Activated CD8-positive, alpha-beta memory T cell treated with anti-CD3 and anti-CD28 coated beads, Interleukin-2, amount 10 ng/mL, durations not matched to agents 7 days and 5 days (primary cell): ENCODE data around the gene TRIM46. TPM values are rescaled to one million over a fixed set of nuclear protein-coding genes. Genes with fewer than 3 reads are reported as not detected.
A peak's percentile ranks its signal among the peaks of the same experiment; 100 is the strongest.

ENCODE experiments used
- ATAC-seq: fragments of 150-1000 bp; cut with Tn5 transposase; one replicate; pipeline ENCODE4 v1.10.0; 2021; ENCODE audit warnings: moderate library complexity
- CTCF ChIA-PET: fragments of 350-600 bp; sonication (Branson Sonifier 250); formaldehyde crosslinking; loops from one replicate; lab custom pipeline; 2021; ENCODE audit warnings: antibody characterized with exemption; lab: Charles Lee
- DNase-seq: peaks from one replicate; pipeline ENCODE4 v3.0.0-alpha.2; 2020
- H3K27ac Mint-ChIP-seq: one replicate; pipeline ENCODE4 v1.8.0; 2021; ENCODE audit warnings: mild to moderate bottlenecking, mixed read lengths
- H3K27me3 Mint-ChIP-seq: one replicate; pipeline ENCODE4 v1.8.0; 2021; ENCODE audit warnings: mixed read lengths
- H3K36me3 Mint-ChIP-seq: one replicate; pipeline ENCODE4 v1.8.0; 2021; ENCODE audit warnings: mild to moderate bottlenecking, mixed read lengths
- H3K4me1 Mint-ChIP-seq: one replicate; pipeline ENCODE4 v1.8.0; 2021; ENCODE audit warnings: mixed read lengths
- H3K4me3 Mint-ChIP-seq: one replicate; pipeline ENCODE4 v1.8.0; 2021; ENCODE audit warnings: mild to moderate bottlenecking, moderate library complexity, mixed read lengths
- H3K9me3 Mint-ChIP-seq: one replicate; pipeline ENCODE4 v1.8.0; 2022; ENCODE audit warnings: low read depth, mixed read lengths
- total RNA-seq, 2 experiments: library from RNA; stranded (reverse); gene quantifications; one replicate each; pipeline ENCODE4 v1.2.3, GENCODE V29; 2021

Gene TRIM46
- total RNA-seq, 2 experiments from 2014 or later, result 11.2 to 16.1 TPM

DNA sequence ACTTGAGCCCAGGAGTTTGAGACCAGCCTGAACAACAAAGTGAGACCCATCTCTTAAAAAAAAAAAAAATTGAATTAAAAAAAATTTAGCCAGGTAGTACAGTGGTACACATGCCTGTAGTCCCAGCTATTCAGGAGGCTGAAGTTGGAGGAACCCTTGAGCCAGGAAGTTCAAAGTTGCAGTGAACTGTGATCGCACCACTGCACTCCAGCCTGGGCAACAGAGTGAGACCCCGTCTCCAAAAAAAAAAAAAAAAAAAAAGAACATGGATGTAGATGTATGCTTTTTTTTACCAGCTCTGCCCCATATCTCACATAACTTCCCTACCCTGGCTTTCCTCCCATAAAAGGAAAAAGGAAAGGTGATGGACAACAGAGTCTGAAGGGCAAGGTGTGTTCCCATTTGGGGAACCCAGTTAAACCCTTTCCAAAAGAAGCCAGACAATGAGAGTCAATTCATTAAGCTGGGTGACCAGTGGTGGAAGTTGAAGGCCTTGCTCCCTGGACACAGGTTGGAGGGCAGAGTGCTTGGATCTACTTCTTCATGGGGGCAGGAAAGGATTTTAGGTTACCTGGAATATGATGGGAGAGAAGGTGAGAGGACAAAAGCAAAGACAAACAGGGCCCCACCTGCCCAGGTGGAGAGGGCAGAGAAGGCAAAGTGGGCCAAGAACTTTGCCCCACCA, 3.4 kb upstream of the TRIM46 start:
- DNase-seq (peak; percentile 29), ATAC-seq (no peak)
- no peaks in the 10 kb centered on the region for H3K27me3 Mint-ChIP-seq
- peaks cover 8% of the 10 kb centered on the region for H3K36me3 Mint-ChIP-seq
- H3K9me3 Mint-ChIP-seq, result no peaks in the 10 kb centered on the region
- CTCF ChIA-PET, result interaction anchor here (1.2 to 13.0 kb wide), 6 partner anchors 23 to 106 kb away, joined by 3 to 295 read pairs (median 90); no protein-coding TSS in a partner anchor
- H3K4me3 Mint-ChIP-seq, result no peak overlapping the region
- H3K27ac Mint-ChIP-seq, result no peak overlapping the region
- peaks cover 41% of the 10 kb centered on the region for H3K4me1 Mint-ChIP-seq

DNA sequence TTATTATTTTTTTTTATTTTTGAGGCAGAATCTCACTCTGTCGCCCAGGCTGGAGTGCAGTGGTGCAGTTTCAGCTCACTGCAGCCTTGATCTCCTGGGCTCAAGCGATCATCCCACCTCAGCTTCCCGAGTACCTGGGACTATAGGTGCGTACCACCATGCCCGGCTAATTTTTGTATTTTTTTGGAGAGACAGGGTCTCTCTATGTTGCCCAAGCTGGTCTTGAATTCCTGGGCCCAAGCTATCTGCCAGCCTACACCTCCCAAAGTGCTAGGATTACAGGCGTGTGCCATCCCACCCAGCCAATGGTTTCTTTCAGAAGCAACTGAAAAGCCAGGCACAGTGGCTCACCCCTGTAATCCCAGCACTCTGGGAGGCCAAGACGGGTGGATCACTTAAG, 2.8 kb upstream of the TRIM46 start:
- ATAC-seq (no peak), DNase-seq (peak; percentile 38)
- CTCF ChIA-PET, result interaction anchor here (0.7 to 13.0 kb wide), 5 partner anchors 22 to 86 kb away, joined by 3 to 295 read pairs (median 117); no protein-coding TSS in a partner anchor
- H3K27me3 Mint-ChIP-seq, result no peaks in the 10 kb centered on the region
- peaks cover 8% of the 10 kb centered on the region for H3K36me3 Mint-ChIP-seq
- H3K27ac Mint-ChIP-seq, result no peak overlapping the region
- H3K4me1 Mint-ChIP-seq, result peaks cover 47% of the 10 kb centered on the region
- H3K4me3 Mint-ChIP-seq, result no peak overlapping the region
- no peaks in the 10 kb centered on the region for H3K9me3 Mint-ChIP-seq

DNA sequence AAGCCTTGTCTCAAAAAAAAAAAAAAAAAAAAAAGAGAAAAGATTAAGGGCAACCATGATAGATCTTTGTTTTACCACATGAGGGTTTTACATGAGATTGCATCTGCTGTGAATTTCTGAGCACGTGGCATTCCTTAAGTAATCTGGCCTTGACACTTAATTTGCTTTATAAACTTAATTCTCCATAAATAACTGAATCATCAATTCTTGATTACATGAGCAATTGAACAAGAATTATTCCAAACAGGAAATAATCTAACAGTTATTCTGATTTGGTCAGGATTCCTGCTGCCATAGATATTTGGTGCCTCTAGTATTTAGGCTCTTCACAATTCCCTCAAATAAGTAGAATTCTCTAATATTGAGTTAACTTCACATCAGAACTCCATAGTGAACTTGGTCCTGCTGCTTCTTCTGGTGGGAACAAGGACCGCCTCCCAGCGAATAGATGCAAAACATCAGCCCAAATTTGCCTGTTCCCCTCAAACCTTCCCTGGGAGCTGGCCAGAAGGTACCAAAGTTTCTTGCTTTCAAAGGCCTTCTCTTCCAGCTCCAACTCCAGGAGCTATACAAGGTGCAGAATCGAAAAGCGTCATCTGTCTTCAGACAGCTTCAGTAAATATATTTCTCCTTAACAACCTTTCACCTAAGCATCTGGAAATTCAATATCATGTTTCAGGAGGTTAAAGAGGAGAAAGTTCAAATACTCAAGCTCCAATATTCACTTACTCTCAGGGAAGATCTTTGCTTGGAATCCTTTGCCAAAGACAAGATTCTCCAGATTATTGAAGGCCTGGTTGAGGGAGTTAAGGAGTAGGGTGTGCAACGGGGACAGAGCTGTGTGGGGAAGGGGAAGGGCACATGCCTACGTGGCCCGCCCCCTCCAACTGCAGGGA, 1.6 kb upstream of the TRIM46 start:
- CTCF ChIA-PET, result interaction anchor here (0.7 to 13.0 kb wide), 38 partner anchors 10 to 1623 kb away, joined by 3 to 295 read pairs (median 6); partner anchors contain the start of genes ADAM15, DPM3, EFNA4 and LMNA
- peak overlapping the region; percentile 90 for H3K27ac Mint-ChIP-seq
- H3K27me3 Mint-ChIP-seq, result no peaks in the 10 kb centered on the region
- peak overlapping the region; percentile 82 for H3K4me3 Mint-ChIP-seq
- ATAC-seq (peak; percentile 32), DNase-seq (peak; percentile 38)
- H3K9me3 Mint-ChIP-seq, result no peaks in the 10 kb centered on the region
- H3K4me1 Mint-ChIP-seq, result peaks cover 56% of the 10 kb centered on the region
- peaks cover 8% of the 10 kb centered on the region for H3K36me3 Mint-ChIP-seq

DNA sequence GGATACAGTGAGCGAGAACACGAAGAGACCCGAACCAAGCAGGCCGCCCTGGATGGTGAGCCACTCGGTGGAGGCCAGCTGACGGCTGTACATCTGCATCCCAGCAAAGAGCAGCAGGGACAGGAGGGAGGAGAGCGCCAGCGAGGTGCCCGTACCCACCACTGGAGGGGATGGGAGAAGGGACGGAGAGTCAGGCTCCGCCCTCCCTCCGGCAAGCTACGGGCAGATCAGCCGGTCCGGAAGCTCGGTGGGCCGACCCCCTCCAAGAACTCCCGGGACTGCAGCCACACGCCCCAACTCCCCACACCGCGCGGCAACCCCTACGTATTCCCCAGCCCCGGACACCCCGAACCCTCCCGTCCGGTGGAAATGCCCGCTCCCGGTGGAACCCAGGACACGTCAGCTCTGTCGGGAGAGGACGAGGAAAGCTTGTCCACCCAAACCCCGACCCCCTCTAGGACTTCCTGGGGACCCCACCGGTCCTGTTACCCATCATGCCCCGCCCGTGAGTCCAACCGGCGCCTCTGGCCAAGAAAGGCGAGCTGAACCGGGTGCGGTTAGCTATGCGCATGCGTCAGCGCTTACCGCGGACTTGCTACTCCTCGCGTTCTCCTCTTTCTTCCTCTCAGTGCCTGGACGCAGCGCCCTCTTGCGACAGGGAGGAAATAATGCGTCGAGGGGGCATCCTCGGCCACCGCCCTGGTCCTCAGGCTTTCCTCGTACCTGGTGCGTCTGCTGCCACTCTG, 744 bp upstream of the TRIM46 start, which contains the start of gene KRTCAP2:
TSS of gene KRTCAP2 (minus strand) at position 573 of the 746 bp plus-strand sequence. CDS start at position 493, 80 bp downstream.
- H3K4me3 Mint-ChIP-seq, result peak within 1 kb of the TSS; percentile 82
- H3K27me3 Mint-ChIP-seq, result no peaks in the 10 kb centered on the region
- DNase-seq (peak; percentile 98), ATAC-seq (peak; percentile 84)
- peaks cover 51% of the 10 kb centered on the region for H3K4me1 Mint-ChIP-seq
- peak within 1 kb of the TSS; percentile 90 for H3K27ac Mint-ChIP-seq
- no peaks in the 10 kb centered on the region for H3K9me3 Mint-ChIP-seq
- CTCF ChIA-PET, result interaction anchor here (0.6 to 13.0 kb wide), 52 partner anchors 8 to 1622 kb away, joined by 3 to 295 read pairs (median 4); partner anchors contain the start of genes ADAM15, DPM3, EFNA4 and FLAD1
- H3K36me3 Mint-ChIP-seq, result peaks cover 10% of the 10 kb centered on the region

DNA sequence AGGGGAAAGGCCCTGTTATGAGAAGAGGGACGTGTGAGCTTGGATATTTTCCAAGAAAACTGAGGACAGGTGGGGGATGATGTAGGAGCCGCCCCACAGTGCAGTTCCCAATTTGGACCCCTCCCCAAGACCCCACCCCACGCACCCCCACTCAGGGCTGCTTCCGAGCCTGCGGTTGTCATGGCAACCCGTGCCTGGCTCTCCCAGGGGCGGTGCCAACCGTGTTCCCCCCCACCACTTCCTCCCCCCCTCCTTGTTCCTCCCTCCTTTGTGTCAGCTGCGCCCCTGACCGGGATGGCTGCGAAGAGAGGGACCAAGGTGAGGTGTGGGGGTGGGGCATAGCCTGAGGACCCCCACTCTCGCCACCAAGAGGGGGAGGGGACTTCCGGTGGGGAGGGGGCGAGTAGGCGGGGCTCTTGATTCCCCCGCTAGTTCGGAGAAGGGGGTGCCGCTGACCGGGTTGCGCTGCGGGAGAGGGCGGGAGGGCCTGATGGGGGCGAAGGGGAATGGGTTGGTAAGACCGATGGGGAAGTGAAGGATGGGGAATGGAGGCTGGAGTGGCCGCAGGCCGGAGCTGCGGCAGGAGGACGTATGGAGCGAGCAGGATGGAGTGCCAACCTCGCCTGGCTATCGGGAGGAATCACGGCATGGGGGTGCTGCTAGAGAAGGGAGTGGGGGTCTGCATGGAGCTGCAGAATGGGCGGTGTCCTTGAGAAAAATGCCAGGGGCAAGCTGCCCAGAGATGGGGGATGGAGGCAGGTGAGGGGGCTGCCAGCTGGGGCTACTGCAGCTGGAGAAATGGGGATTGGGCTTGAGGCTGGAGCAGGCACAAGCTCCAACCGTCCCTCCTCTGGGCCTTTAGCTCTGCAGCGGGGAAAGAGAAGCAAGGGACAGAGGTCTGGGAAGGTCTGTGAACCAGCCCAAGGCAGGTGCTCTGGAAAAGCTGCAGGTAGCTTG, 953 bp downstream of the TRIM46 start:
- H3K27ac Mint-ChIP-seq, result peak overlapping the region; percentile 90
- no peaks in the 10 kb centered on the region for H3K27me3 Mint-ChIP-seq
- peak; percentile 80 for DNase-seq
- H3K36me3 Mint-ChIP-seq, result peaks cover 14% of the 10 kb centered on the region
- ATAC-seq, result no peak
- peak overlapping the region; percentile 82 for H3K4me3 Mint-ChIP-seq
- peaks cover 50% of the 10 kb centered on the region for H3K4me1 Mint-ChIP-seq
- CTCF ChIA-PET, result interaction anchor here (0.9 to 13.0 kb wide), 12 partner anchors 10 to 113 kb away, joined by 3 to 295 read pairs (median 10); partner anchors contain the start of genes DPM3, MTX1 and THBS3
- H3K9me3 Mint-ChIP-seq, result no peaks in the 10 kb centered on the region

DNA sequence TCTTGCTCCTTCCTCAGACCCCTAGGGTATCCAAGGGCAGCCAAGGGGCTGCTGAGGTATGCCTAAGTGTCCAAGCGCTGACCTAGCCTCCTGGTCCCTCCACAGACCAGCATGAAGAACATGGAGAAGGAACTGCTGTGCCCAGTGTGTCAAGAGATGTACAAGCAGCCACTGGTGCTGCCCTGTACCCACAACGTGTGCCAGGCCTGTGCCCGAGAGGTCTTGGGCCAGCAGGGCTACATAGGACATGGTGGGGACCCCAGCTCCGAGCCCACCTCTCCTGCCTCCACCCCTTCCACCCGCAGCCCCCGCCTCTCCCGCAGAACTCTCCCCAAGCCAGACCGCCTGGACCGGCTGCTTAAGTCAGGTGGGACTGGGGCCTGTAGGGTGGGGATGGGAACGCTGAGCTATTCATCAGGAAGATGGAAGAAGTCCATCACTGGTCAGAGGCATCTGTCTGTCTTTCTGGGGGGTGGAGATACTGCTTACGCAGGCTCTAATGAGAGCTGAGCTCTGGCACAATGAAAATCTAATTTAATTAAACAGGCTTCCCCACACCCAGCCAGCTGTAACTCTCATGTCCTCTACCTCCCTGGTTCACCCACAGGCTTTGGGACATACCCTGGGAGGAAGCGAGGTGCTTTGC, 1.8 kb downstream of the TRIM46 start:
- ATAC-seq (no peak), DNase-seq (peak; percentile 41)
- H3K4me3 Mint-ChIP-seq, result peak overlapping the region; percentile 82
- CTCF ChIA-PET, result interaction anchor here (0.7 to 13.0 kb wide), 13 partner anchors 9 to 114 kb away, joined by 3 to 295 read pairs (median 8); partner anchors contain the start of genes DPM3, MTX1 and THBS3
- H3K4me1 Mint-ChIP-seq, result peaks cover 48% of the 10 kb centered on the region
- H3K27me3 Mint-ChIP-seq, result no peaks in the 10 kb centered on the region
- no peaks in the 10 kb centered on the region for H3K9me3 Mint-ChIP-seq
- peak overlapping the region; percentile 66 for H3K27ac Mint-ChIP-seq
- peaks cover 13% of the 10 kb centered on the region for H3K36me3 Mint-ChIP-seq

DNA sequence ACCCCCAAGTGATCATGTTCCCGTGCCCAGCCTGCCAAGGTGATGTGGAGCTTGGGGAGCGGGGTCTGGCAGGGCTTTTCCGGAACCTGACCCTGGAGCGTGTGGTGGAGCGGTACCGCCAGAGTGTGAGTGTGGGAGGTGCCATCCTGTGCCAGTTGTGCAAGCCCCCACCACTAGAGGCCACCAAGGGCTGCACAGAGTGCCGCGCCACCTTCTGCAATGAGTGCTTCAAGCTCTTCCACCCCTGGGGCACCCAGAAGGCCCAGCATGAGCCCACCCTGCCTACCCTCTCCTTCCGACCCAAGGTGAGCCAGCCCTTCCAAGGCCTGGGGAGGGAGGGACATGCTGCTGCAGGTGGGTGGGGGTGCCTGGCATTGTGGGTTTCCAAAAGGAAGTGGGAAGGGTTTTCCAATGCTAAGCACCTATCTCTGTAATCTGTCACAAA, 2.3 kb downstream of the TRIM46 start:
- Mint-ChIP-seq H3K36me3 (peaks cover 13% of the 10 kb centered on the region), H3K4me3 (no peak overlapping the region), H3K27me3 (no peaks in the 10 kb centered on the region), H3K27ac (peak overlapping the region; percentile 72), H3K9me3 (no peaks in the 10 kb centered on the region), H3K4me1 (peaks cover 47% of the 10 kb centered on the region)
- no peak for ATAC-seq
- peak; percentile 56 for DNase-seq
- CTCF ChIA-PET, result interaction anchor here (0.7 to 13.0 kb wide), 10 partner anchors 9 to 90 kb away, joined by 3 to 295 read pairs (median 15); partner anchors contain the start of genes MTX1 and THBS3

DNA sequence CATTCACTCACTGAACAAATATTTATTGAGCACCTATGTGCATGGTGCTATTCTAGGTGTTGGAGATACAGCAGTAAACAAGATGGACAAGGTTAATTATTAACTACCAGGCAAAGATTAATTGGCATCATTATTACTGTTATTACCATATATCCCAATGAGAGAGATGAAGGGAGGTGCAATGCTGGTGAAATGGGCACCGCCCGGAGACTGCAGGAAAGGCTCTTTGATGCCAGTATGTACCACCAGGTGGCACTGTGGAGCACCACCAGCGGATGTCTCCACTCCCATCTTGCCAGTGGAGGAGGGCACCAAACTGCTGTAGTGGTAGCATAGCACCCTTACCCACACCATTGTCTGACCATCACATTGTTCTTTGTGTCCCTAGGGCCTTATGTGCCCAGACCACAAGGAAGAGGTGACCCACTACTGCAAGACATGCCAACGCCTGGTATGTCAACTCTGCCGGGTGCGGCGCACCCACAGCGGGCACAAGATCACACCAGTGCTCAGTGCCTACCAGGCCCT, 3.0 kb downstream of the TRIM46 start:
- Mint-ChIP-seq H3K9me3 (no peaks in the 10 kb centered on the region), H3K4me3 (peak overlapping the region; percentile 16), H3K27ac (peak overlapping the region; percentile 72), H3K36me3 (peaks cover 16% of the 10 kb centered on the region), H3K27me3 (no peaks in the 10 kb centered on the region), H3K4me1 (peaks cover 47% of the 10 kb centered on the region)
- peak; percentile 89 for DNase-seq
- CTCF ChIA-PET, result interaction anchor here (0.7 to 13.0 kb wide), 19 partner anchors 8 to 416 kb away, joined by 3 to 295 read pairs (median 4); partner anchors contain the start of genes FDPS, MTX1 and THBS3
- peak; percentile 27 for ATAC-seq

DNA sequence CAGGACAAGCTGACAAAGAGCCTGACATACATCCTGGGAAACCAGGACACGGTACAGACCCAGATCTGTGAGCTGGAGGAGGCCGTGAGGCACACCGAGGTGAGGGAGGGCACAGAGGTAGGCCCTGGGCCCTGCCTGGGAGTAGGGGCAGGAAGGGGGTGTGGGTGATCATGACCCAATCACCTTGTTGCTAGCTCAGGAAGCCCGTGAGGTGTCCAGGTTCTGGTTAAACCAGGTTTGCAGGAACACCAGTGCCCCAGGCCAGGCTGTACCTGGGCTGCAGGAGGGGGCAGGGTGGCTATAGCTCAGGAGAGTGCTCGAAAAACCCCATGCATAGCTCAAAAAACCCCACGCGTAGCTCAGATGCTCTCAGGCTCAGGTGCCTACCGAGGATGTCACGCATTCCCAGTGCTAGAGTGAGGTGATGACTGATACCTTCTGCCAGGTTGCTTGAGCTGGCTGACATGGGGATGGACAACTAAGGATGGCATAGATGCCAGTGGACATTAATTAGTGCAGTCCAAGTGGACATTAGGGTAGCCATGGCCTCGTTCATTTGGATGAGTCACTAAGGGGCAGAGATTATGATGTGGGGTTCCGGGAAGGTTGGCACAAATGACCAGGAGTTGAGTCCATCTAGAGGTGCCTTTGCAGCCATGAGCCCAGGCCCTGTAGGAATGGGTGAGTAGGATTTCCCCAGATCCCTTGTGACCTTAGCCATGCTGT, 3.7 kb downstream of the TRIM46 start:
- Mint-ChIP-seq H3K9me3 (no peaks in the 10 kb centered on the region), H3K4me3 (no peak overlapping the region), H3K27me3 (no peaks in the 10 kb centered on the region), H3K27ac (peak overlapping the region; percentile 41), H3K4me1 (peaks cover 40% of the 10 kb centered on the region), H3K36me3 (peaks cover 16% of the 10 kb centered on the region)
- ATAC-seq (no peak), DNase-seq (peak; percentile 40)
- CTCF ChIA-PET, result interaction anchor here (0.7 to 2.3 kb wide), 16 partner anchors 8 to 415 kb away, joined by 3 to 27 read pairs (median 3); partner anchors contain the start of gene FDPS

DNA sequence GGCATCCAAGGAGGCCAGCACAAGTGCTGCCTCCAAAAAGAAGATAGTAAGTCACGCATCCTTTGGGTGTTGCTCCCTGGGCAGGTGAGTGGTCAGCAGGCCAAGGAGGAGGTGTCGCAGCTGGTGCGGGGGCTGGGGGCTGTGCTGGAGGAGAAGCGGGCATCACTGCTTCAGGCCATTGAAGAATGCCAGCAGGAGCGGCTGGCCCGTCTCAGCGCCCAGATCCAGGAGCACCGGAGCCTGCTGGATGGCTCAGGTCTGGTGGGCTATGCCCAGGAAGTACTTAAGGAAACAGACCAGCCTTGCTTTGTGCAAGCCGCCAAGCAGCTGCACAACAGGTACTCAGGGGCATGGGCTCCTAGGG, 4.3 kb downstream of the TRIM46 start:
- H3K9me3 Mint-ChIP-seq, result no peaks in the 10 kb centered on the region
- peak; percentile 38 for DNase-seq
- peaks cover 16% of the 10 kb centered on the region for H3K36me3 Mint-ChIP-seq
- CTCF ChIA-PET, result interaction anchor here (0.8 to 2.3 kb wide), 12 partner anchors 9 to 415 kb away, joined by 3 to 27 read pairs (median 3); partner anchors contain the start of gene FDPS
- H3K4me3 Mint-ChIP-seq, result no peak overlapping the region
- H3K27ac Mint-ChIP-seq, result no peak overlapping the region
- peaks cover 38% of the 10 kb centered on the region for H3K4me1 Mint-ChIP-seq
- H3K27me3 Mint-ChIP-seq, result no peaks in the 10 kb centered on the region
- ATAC-seq, result no peak
